SK-N-SH (cell line): ENCODE results near the gene ACOT4. TPM values are rescaled to one million over a fixed set of nuclear protein-coding genes. Genes with fewer than 3 reads are reported as not detected.
"Not testable (repeated sequence)": the region's sequence is repeated elsewhere in the genome, so short reads cannot be mapped to it uniquely, and the experiment has no call there.

Experiments
- CTCF ChIA-PET: fragments of 300-600, 350-600 bp; formaldehyde crosslinking; extraction: SDS; loops from one replicate; lab custom pipeline; 2021; lab: Yijun Ruan, JAX
- POLR2A ChIA-PET: fragments of 350-600 bp; sonication (Branson Sonifier 250); formaldehyde crosslinking; extraction: SDS; loops from one replicate; lab custom pipeline; 2020; ENCODE audit warnings: antibody characterized with exemption, inconsistent platforms; lab: Yijun Ruan, JAX
- DNase-seq: peaks from one replicate; pipeline ENCODE4 v3.0.0; 2012
- H2AFZ ChIP-seq: fragments of 200-600 bp; sonication (generic); 2 replicates; pipeline ENCODE4 v1.8.1; 2016; ENCODE audit warnings: antibody characterized with exemption, mild to moderate bottlenecking, low read depth
- H3F3A ChIP-seq: fragments of 200-600 bp; sonication (generic); replicated peaks from 2 replicates; pipeline ENCODE3; 2016; ENCODE audit warnings: antibody characterized with exemption, mild to moderate bottlenecking; ENCODE audit not compliant: insufficient read depth
- H3K27ac ChIP-seq, 2 experiments: fragments of 200-500 bp in 1 of 2; fragments of 200-600 bp in 1 of 2; sonication (Bioruptor generic) in 1 of 2; sonication (generic), shearing (Covaris generic) in 1 of 2; 2 replicates each; pipeline versions ENCODE4 v1.5.1 to v1.6.1; 2014 to 2016; ENCODE audit warnings: low read depth in 2 of 2, inconsistent platforms in 1 of 2, low read length in 1 of 2, mild to moderate bottlenecking in 1 of 2, mixed read lengths in 1 of 2
- H3K27me3 ChIP-seq: fragments of 200-600 bp; sonication (generic), shearing (Covaris generic); 2 replicates; pipeline ENCODE4 v1.6.1; 2016; ENCODE audit warnings: mixed run types; ENCODE audit not compliant: insufficient read depth
- H3K36me3 ChIP-seq, 2 experiments: fragments of 200-500 bp in 1 of 2; fragments of 200-600 bp in 1 of 2; sonication (Bioruptor generic) in 1 of 2; sonication (generic) in 1 of 2; replicated peaks in 1 of 2; 2 replicates each; pipeline versions ENCODE3 to v1.5.1; 2014 to 2016; ENCODE audit warnings: low read length in 1 of 2, mild to moderate bottlenecking in 1 of 2; ENCODE audit not compliant: insufficient read depth in 2 of 2, control insufficient read depth in 1 of 2
- H3K4me1 ChIP-seq, 2 experiments: fragments of 200-500 bp in 1 of 2; fragments of 200-600 bp in 1 of 2; sonication (Bioruptor generic) in 1 of 2; sonication (generic), shearing (Covaris generic) in 1 of 2; 2 replicates each; pipeline versions ENCODE4 v1.5.1 to v1.6.1; 2014 to 2016; ENCODE audit warnings: low read depth in 1 of 2, low read length in 1 of 2, mixed run types in 1 of 2; ENCODE audit not compliant: insufficient read depth in 2 of 2, control insufficient read depth in 1 of 2
- H3K4me2 ChIP-seq: fragments of 200-600 bp; sonication (generic), shearing (Covaris generic); 2 replicates; pipeline ENCODE4 v1.6.1; 2017; ENCODE audit warnings: mixed run types
- H3K4me3 ChIP-seq, 2 experiments: fragments of 200-500 bp in 1 of 2; fragments of 200-600 bp in 1 of 2; sonication (Bioruptor generic) in 1 of 2; sonication (generic), shearing (Covaris generic) in 1 of 2; 2 replicates each; pipeline versions ENCODE4 v1.5.1 to v1.8.1; 2014 to 2016; ENCODE audit warnings: low read depth in 2 of 2, inconsistent platforms in 1 of 2, low read length in 1 of 2, mild to moderate bottlenecking in 1 of 2, mixed read lengths in 1 of 2, moderate library complexity in 1 of 2
- H3K79me2 ChIP-seq: fragments of 200-600 bp; sonication (generic); 2 replicates; pipeline ENCODE4 v1.8.1; 2017; ENCODE audit warnings: mild to moderate bottlenecking; ENCODE audit not compliant: insufficient read depth
- H3K9ac ChIP-seq: fragments of 200-600 bp; sonication (generic); 2 replicates; pipeline ENCODE4 v1.6.1; 2017; ENCODE audit warnings: mixed run types
- H3K9me2 ChIP-seq: fragments of 200-600 bp; sonication (generic); 2 replicates; pipeline ENCODE4 v1.6.1; 2017; ENCODE audit warnings: mixed run types
- H3K9me3 ChIP-seq: fragments of 200-600 bp; sonication (generic); 2 replicates; pipeline ENCODE4 v1.6.1; 2017; ENCODE audit warnings: mixed run types, mild to moderate bottlenecking, moderate library complexity
- H4K20me1 ChIP-seq: fragments of 200-600 bp; sonication (generic); 2 replicates; pipeline ENCODE4 v1.6.1; 2017; ENCODE audit warnings: mild to moderate bottlenecking, mixed run types; ENCODE audit not compliant: insufficient read depth
- FOSL2 ChIP-seq: IDR thresholded peaks from 2 replicates; pipeline ENCODE4 v1.4.0; 2012; ENCODE audit warnings: low read depth, mild to moderate bottlenecking, moderate library complexity, borderline replicate concordance
- FOXM1 ChIP-seq: IDR thresholded peaks from 2 replicates; pipeline ENCODE4 v1.4.0; 2012; ENCODE audit warnings: low read depth, mild to moderate bottlenecking
- IRF3 ChIP-seq: fragments of 150-350 bp; IDR thresholded peaks from 2 replicates; pipeline ENCODE4 v1.6.1; 2016; ENCODE audit warnings: mild to moderate bottlenecking, low read depth, low read length
- MEF2A ChIP-seq: IDR thresholded peaks from 2 replicates; pipeline ENCODE4 v1.4.0; 2012; ENCODE audit warnings: low read depth, borderline replicate concordance
- RFX5 ChIP-seq: IDR thresholded peaks from 2 replicates; pipeline ENCODE4 v1.6.1; 2012; ENCODE audit warnings: mild to moderate bottlenecking, improper control_type of control experiment, low read length
- RXRA ChIP-seq: IDR thresholded peaks from 2 replicates; pipeline ENCODE4 v1.4.0; 2012; ENCODE audit warnings: low read depth, mild to moderate bottlenecking, borderline replicate concordance
- TCF12 ChIP-seq: IDR thresholded peaks from 2 replicates; pipeline ENCODE4 v1.4.0; 2012
- USF2 ChIP-seq: fragments of 150-350 bp; IDR thresholded peaks from 2 replicates; pipeline ENCODE4 v1.6.1; 2017; ENCODE audit warnings: antibody characterized with exemption, low read length, low read depth, borderline replicate concordance
- ZBTB33 ChIP-seq: IDR thresholded peaks from 2 replicates; pipeline ENCODE4 v1.4.0; 2012; ENCODE audit warnings: low read depth, borderline replicate concordance
- WGBS: methylation state at CpG from one replicate; pipeline ENCODE4 v1.1.6; 2017; ENCODE audit warnings: low lambda C conversion rate; 5-methylcytosine and 5-hydroxymethylcytosine counted together
- polyA plus RNA-seq, 3 experiments: library from polyadenylated mRNA; depleted of rRNA; stranded (reverse); fragments of >200 nt; gene quantifications; 2 replicates each; pipeline ENCODE4 v1.2.3, GENCODE V29; 2012

ACOT4 gene
- polyA plus RNA-seq, 1 of the 3 experiments (the other 2 are of a cell fraction): 0.12 TPM

DNA sequence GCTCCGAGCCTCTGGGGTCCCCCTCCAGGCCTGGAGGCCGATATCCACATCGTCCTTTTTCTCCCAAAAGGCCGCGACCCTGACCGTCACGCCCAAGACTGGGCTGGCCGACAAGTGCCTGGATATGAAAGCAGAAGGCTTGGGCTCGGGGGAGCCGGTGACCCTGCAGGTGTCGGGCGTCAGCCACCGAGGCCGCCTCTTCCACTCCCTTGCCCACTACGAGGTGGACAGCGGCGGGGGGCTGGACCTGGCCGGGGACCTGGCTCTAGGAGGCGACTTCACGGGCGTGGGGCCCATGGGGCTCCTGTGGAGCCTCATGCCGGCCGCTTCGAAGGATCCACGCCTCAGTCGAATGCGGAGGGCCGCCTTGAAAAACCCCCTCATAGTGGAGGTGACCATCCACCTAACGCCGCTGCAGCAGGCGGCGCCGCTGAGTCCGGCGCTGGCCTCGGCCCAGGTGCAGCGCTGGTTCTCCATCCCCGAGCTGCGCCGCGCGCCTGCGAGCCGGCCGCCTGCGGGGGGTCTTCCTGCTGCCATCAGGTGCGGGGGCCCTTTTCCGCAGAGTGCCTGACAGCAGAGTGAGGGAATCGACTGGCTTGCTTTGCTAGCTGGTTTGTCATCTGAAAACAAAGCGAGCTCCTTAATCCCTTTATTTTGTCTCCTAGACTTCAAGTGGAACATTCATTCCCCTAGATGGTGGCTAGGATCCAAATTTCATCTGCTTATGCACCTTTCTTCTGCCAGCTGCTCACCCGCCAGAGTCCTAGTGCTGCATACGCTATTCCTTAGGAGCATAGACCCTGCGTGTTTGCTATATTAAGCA is 42.5 kb downstream of the ACOT4 start (continued):
- TF ChIP-seq ZBTB33 (no peak), FOSL2 (no peak), RFX5 (no peak), USF2 (no peak), MEF2A (no peak), FOXM1 (no peak), IRF3 (no peak), RXRA (no peak)
- TF ChIP-seq, all 33 proteins: peak for 0

DNA sequence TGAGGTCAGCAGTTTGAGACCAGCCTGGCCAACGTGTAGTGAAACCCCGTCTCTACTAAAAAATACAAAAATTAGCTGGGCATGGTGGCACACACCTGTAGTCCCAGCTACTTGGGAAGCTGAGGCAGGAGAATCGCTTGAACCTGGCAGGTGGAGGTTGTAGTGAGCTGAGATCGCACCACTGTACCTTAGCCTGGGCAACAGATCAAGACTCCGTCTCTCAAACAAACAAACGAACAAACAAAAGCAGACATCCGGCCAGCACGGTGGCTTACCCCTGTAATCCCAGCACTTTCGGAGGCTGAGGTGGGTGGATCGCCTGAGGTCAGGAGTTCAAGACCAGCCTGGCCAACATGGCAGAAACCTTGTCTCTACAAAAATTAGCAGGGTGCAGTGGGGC is 44.7 kb downstream of the ACOT4 start:
- CTCF ChIA-PET: interaction anchor here (0.7 to 7.5 kb wide), 3 partner anchors 75 to 165 kb away, joined by 3 to 73 read pairs (median 5); no protein-coding TSS in a partner anchor
- H3K27me3 ChIP-seq, H3K27ac ChIP-seq, H3K36me3 ChIP-seq, H3K4me3 ChIP-seq, H3K9ac ChIP-seq, POLR2A ChIA-PET, H2AFZ ChIP-seq, H3K79me2 ChIP-seq, H3F3A ChIP-seq, H3K4me1 ChIP-seq, H4K20me1 ChIP-seq, H3K9me3 ChIP-seq, H3K9me2 ChIP-seq, DNase-seq, H3K4me2 ChIP-seq: not testable (repeated sequence)
- 94% methylated on average over 8 of the region's 10 CpGs for WGBS

- Histone ChIP-seq H3K4me3 (no peak overlapping the region), H3K27me3 (no peaks in the 10 kb centered on the region)
- TF ChIP-seq FOXM1 (no peak), ZBTB33 (no peak), RFX5 (no peak), TCF12 (no peak)
- TF ChIP-seq, all 33 proteins: peak for 0
- Histone ChIP-seq H3F3A (peaks cover 12% of the 10 kb centered on the region), H3K27ac (no peak overlapping the region), H3K9ac (no peak overlapping the region), H4K20me1 (no peaks in the 10 kb centered on the region), H3K4me1 (no peaks in the 10 kb centered on the region), H3K36me3 (no peaks in the 10 kb centered on the region), H3K79me2 (no peaks in the 10 kb centered on the region), H3K9me3 (no peaks in the 10 kb centered on the region), H3K4me2 (no peak overlapping the region), H2AFZ (no peak overlapping the region), H3K9me2 (no peaks in the 10 kb centered on the region)
- WGBS: 93% methylated on average over 5 of the region's 5 CpGs
- POLR2A ChIA-PET: no interaction called here
- DNase-seq: no peak
- CTCF ChIA-PET: interaction anchor here (0.6 to 1.3 kb wide), 3 partner anchors 25 to 129 kb away, joined by 3 to 4 read pairs (median 3); no protein-coding TSS in a partner anchor
Measured at GRCh38 chr14:73637830-73638229, 46.2 kb downstream of the ACOT4 start.
